ENCODE results near the gene FGFR1OP2.

Gene FGFR1OP2

DNA sequence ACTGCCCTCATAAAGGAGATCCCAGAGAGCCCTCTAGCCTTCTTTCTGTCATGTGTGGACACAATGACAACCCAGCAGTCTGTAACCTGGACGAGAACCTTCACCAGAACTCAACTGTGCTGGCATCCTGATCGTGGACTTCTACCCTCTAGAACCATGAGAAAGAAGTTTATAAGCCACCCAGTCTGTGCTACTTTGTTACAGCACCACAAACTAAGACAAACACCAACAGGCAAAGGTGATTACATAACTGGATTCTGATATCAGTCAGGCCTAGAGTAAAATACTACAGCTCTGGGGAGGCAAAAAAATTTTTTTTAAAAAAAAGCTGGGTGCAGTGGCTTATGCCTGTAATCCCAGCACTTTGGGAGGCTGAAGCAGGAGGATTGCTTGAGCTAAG is 57.4 kb downstream of the FGFR1OP2 start:
- no peak overlapping the region for H4K5ac ChIP-seq (ENCODE audit: low read length)
- no peaks in the 10 kb centered on the region for H3K27me3 ChIP-seq (ENCODE audit: insufficient read depth, low read length, poor library complexity)
- no peaks in the 10 kb centered on the region for H3K79me1 ChIP-seq (ENCODE audit: low read length)
- DNase-seq, result no peak
- no peak overlapping the region for H2AK5ac ChIP-seq (ENCODE audit: low read length)
- no CpG with 5 or more reads among the region's 2 CpGs for WGBS (ENCODE audit: extremely low coverage, insufficient coverage, low lambda C conversion rate)
- no peaks in the 10 kb centered on the region for H3K36me3 ChIP-seq (ENCODE audit: control insufficient read depth, insufficient read depth, low read length)
- H2BK120ac ChIP-seq (ENCODE audit: low read depth, low read length), result no peak overlapping the region
- H3K56ac ChIP-seq (ENCODE audit: low read length), result no peak overlapping the region
- H4K8ac ChIP-seq (ENCODE audit: low read depth, low read length), result no peak overlapping the region
- H2BK5ac ChIP-seq (ENCODE audit: low read length), result no peak overlapping the region
- H3K23ac ChIP-seq (ENCODE audit: low read length), result no peak overlapping the region
- H3K4me3 ChIP-seq (ENCODE audit: low read length), result no peak overlapping the region
- H2BK15ac ChIP-seq (replicated peaks; ENCODE audit: low read depth), result no peak overlapping the region
- no peaks in the 10 kb centered on the region for H3K79me2 ChIP-seq (ENCODE audit: control insufficient read depth, insufficient read depth, low read length)
- no peak overlapping the region for H3K4me2 ChIP-seq (ENCODE audit: low read length)
- no peaks in the 10 kb centered on the region for H3K4me1 ChIP-seq (ENCODE audit: control insufficient read depth, low read depth, low read length)
- H3K9ac ChIP-seq (ENCODE audit: low read length), result no peak overlapping the region
- H3K27ac ChIP-seq (ENCODE audit: low read depth, low read length), result no peak overlapping the region
- H3K4ac ChIP-seq (ENCODE audit: low read depth, low read length), result no peak overlapping the region
- no peak overlapping the region for H3K18ac ChIP-seq (ENCODE audit: low read length)

DNA sequence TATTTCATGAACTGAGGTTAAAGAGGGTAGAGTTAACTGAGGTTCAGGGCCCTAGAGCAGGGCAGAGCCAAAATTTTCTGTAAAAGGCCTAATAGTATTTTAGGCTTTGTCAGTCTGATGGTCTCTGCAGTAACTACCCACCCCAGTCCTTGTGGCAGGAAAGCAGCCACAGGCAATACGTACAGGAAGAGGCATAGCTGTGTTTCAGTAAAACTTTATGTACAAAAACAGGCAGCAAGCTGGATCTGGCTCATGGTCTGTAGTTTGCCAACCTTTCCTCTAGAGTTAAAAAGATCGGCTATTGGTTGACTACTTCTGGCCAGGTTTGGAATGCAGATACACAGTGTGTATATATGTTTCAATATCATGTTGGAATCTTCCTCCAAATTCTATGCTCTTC is 58.7 kb downstream of the FGFR1OP2 start:
- no peaks in the 10 kb centered on the region for H3K36me3 ChIP-seq (ENCODE audit: control insufficient read depth, insufficient read depth, low read length)

DNA sequence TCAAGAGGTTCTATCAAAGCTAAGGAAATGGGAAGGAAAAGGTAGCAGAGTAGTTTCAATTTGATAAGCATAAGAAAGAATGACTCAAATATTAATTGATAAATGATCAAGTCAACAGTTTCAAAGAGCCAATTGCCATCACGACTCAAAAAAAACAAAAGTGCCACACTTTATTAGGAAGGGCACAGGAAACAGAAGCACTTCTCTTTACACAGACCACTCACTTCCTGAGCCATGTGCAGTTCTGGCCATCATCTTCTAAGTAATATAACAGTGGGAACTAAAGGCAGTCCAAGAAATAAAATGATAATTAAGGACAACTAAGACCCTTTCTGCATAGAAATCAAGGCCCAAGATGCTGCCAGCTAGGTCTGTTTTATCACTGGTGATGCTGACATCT is 62.7 kb downstream of the FGFR1OP2 start:
- H3K4ac ChIP-seq (ENCODE audit: low read depth, low read length), result no peak overlapping the region
- no peak overlapping the region for H3K23ac ChIP-seq (ENCODE audit: low read length)
- H2AK5ac ChIP-seq (ENCODE audit: low read length), result no peak overlapping the region
- H3K36me3 ChIP-seq (ENCODE audit: control insufficient read depth, insufficient read depth, low read length), result no peaks in the 10 kb centered on the region
- no peak overlapping the region for H4K5ac ChIP-seq (ENCODE audit: low read length)
- no peak overlapping the region for H3K56ac ChIP-seq (ENCODE audit: low read length)
- no peak overlapping the region for H2BK5ac ChIP-seq (ENCODE audit: low read length)
- no peak overlapping the region for H3K27ac ChIP-seq (ENCODE audit: low read depth, low read length)
- H3K4me2 ChIP-seq (ENCODE audit: low read length), result no peak overlapping the region
- H3K4me3 ChIP-seq (ENCODE audit: low read length), result no peak overlapping the region
- H3K79me1 ChIP-seq (ENCODE audit: low read length), result no peaks in the 10 kb centered on the region
- no peak overlapping the region for H3K18ac ChIP-seq (ENCODE audit: low read length)
- no peaks in the 10 kb centered on the region for H3K4me1 ChIP-seq (ENCODE audit: control insufficient read depth, low read depth, low read length)
- no peak overlapping the region for H2BK120ac ChIP-seq (ENCODE audit: low read depth, low read length)
- no peak overlapping the region for H4K8ac ChIP-seq (ENCODE audit: low read depth, low read length)
- peaks cover 2% of the 10 kb centered on the region for H3K79me2 ChIP-seq (ENCODE audit: control insufficient read depth, insufficient read depth, low read length)
- DNase-seq, result no peak
- no CpG with 5 or more reads among the region's 1 CpG for WGBS (ENCODE audit: extremely low coverage, insufficient coverage, low lambda C conversion rate)
- no peak overlapping the region for H2BK15ac ChIP-seq (replicated peaks; ENCODE audit: low read depth)
- H3K9ac ChIP-seq (ENCODE audit: low read length), result no peak overlapping the region
- H3K27me3 ChIP-seq (ENCODE audit: insufficient read depth, low read length, poor library complexity), result no peaks in the 10 kb centered on the region

More for the DNA sequence above, 58.7 kb downstream of the FGFR1OP2 start:
- Histone ChIP-seq H3K9ac (ENCODE audit: low read length) (no peak overlapping the region), H3K27ac (ENCODE audit: low read depth, low read length) (no peak overlapping the region), H2BK5ac (ENCODE audit: low read length) (no peak overlapping the region), H2BK120ac (ENCODE audit: low read depth, low read length) (no peak overlapping the region), H3K23ac (ENCODE audit: low read length) (no peak overlapping the region), H3K4me2 (ENCODE audit: low read length) (no peak overlapping the region), H3K4me3 (ENCODE audit: low read length) (no peak overlapping the region), H3K4me1 (ENCODE audit: control insufficient read depth, low read depth, low read length) (no peaks in the 10 kb centered on the region), H3K79me1 (ENCODE audit: low read length) (no peaks in the 10 kb centered on the region), H4K8ac (ENCODE audit: low read depth, low read length) (no peak overlapping the region), H2BK15ac (replicated peaks; ENCODE audit: low read depth) (no peak overlapping the region), H3K4ac (ENCODE audit: low read depth, low read length) (no peak overlapping the region), H4K5ac (ENCODE audit: low read length) (no peak overlapping the region), H3K27me3 (ENCODE audit: insufficient read depth, low read length, poor library complexity) (no peaks in the 10 kb centered on the region), H3K79me2 (ENCODE audit: control insufficient read depth, insufficient read depth, low read length) (no peaks in the 10 kb centered on the region), H3K18ac (ENCODE audit: low read length) (no peak overlapping the region), H3K56ac (ENCODE audit: low read length) (no peak overlapping the region), H2AK5ac (ENCODE audit: low read length) (no peak overlapping the region)
- no peak for DNase-seq
- WGBS (ENCODE audit: extremely low coverage, insufficient coverage, low lambda C conversion rate), result no CpG with 5 or more reads among the region's 2 CpGs

DNA sequence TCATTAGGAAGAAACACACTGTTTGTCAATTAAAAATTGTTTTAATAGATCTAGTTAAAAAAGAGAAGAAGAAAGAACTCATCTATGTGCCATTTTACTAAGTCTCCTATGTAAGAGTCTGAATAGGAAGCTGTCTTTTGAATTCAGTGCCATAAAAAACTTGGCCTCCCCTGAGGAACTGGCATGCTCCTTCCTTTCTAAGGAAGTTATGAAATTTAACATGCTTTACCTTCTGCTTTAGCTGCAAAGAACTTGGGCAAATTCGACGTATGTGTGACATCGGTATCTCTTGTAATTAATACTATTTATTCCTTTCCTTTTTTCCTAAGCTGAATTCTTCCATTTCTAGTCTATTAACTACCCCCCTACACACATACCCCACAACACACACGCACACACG is 63.4 kb downstream of the FGFR1OP2 start:
- H2BK15ac ChIP-seq (replicated peaks; ENCODE audit: low read depth), result no peak overlapping the region
- H3K36me3 ChIP-seq (ENCODE audit: control insufficient read depth, insufficient read depth, low read length), result no peaks in the 10 kb centered on the region
- H2AK5ac ChIP-seq (ENCODE audit: low read length), result no peak overlapping the region
- H3K9ac ChIP-seq (ENCODE audit: low read length), result no peak overlapping the region
- no peaks in the 10 kb centered on the region for H3K79me1 ChIP-seq (ENCODE audit: low read length)
- H3K56ac ChIP-seq (ENCODE audit: low read length), result no peak overlapping the region
- H3K4me1 ChIP-seq (ENCODE audit: control insufficient read depth, low read depth, low read length), result no peaks in the 10 kb centered on the region
- no peak overlapping the region for H4K8ac ChIP-seq (ENCODE audit: low read depth, low read length)
- WGBS (ENCODE audit: extremely low coverage, insufficient coverage, low lambda C conversion rate), result 100% methylated on average over 2 of the region's 5 CpGs
- no peak overlapping the region for H3K18ac ChIP-seq (ENCODE audit: low read length)
- peaks cover 2% of the 10 kb centered on the region for H3K79me2 ChIP-seq (ENCODE audit: control insufficient read depth, insufficient read depth, low read length)
- H3K23ac ChIP-seq (ENCODE audit: low read length), result no peak overlapping the region
- H3K27me3 ChIP-seq (ENCODE audit: insufficient read depth, low read length, poor library complexity), result no peaks in the 10 kb centered on the region
- no peak overlapping the region for H2BK5ac ChIP-seq (ENCODE audit: low read length)
- H3K4me2 ChIP-seq (ENCODE audit: low read length), result no peak overlapping the region
- H3K4me3 ChIP-seq (ENCODE audit: low read length), result no peak overlapping the region
- no peak overlapping the region for H4K5ac ChIP-seq (ENCODE audit: low read length)
- no peak for DNase-seq
- no peak overlapping the region for H2BK120ac ChIP-seq (ENCODE audit: low read depth, low read length)
- H3K27ac ChIP-seq (ENCODE audit: low read depth, low read length), result no peak overlapping the region
- H3K4ac ChIP-seq (ENCODE audit: low read depth, low read length), result no peak overlapping the region

DNA sequence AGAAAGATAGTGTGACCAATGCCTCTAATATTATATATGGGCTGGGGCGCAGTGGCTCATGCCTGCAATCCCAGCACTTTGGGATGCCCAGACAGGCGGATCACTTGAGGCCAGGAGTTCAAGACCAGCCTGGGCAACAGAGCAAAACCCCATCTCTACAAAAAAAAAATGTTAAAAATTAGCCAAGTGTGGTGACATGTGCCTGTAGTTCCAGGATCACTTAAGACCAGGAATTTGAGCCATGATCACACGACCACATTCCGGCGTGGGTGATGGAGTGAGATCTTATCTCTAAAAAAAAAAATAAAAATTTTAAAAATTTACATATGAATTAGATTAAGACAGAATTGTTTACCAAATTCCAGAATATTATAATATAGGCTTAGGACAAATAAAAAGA is 63.9 kb downstream of the FGFR1OP2 start:
- DNase-seq, result no peak
- no peak overlapping the region for H2AK5ac ChIP-seq (ENCODE audit: low read length)
- WGBS (ENCODE audit: extremely low coverage, insufficient coverage, low lambda C conversion rate), result no CpG with 5 or more reads among the region's 5 CpGs
- H4K5ac ChIP-seq (ENCODE audit: low read length), result no peak overlapping the region
- H3K36me3 ChIP-seq (ENCODE audit: control insufficient read depth, insufficient read depth, low read length), result no peaks in the 10 kb centered on the region
- peaks cover 2% of the 10 kb centered on the region for H3K79me2 ChIP-seq (ENCODE audit: control insufficient read depth, insufficient read depth, low read length)
- no peak overlapping the region for H3K56ac ChIP-seq (ENCODE audit: low read length)
- no peak overlapping the region for H4K8ac ChIP-seq (ENCODE audit: low read depth, low read length)
- H3K9ac ChIP-seq (ENCODE audit: low read length), result no peak overlapping the region
- H3K4me3 ChIP-seq (ENCODE audit: low read length), result no peak overlapping the region
- H3K18ac ChIP-seq (ENCODE audit: low read length), result no peak overlapping the region
- no peaks in the 10 kb centered on the region for H3K4me1 ChIP-seq (ENCODE audit: control insufficient read depth, low read depth, low read length)
- H3K23ac ChIP-seq (ENCODE audit: low read length), result no peak overlapping the region
- H3K27ac ChIP-seq (ENCODE audit: low read depth, low read length), result no peak overlapping the region
- H3K79me1 ChIP-seq (ENCODE audit: low read length), result no peaks in the 10 kb centered on the region
- no peak overlapping the region for H3K4ac ChIP-seq (ENCODE audit: low read depth, low read length)
- no peak overlapping the region for H3K4me2 ChIP-seq (ENCODE audit: low read length)
- H2BK15ac ChIP-seq (replicated peaks; ENCODE audit: low read depth), result no peak overlapping the region
- no peaks in the 10 kb centered on the region for H3K27me3 ChIP-seq (ENCODE audit: insufficient read depth, low read length, poor library complexity)
- H2BK120ac ChIP-seq (ENCODE audit: low read depth, low read length), result no peak overlapping the region
- H2BK5ac ChIP-seq (ENCODE audit: low read length), result no peak overlapping the region

Data from mesendoderm (in vitro differentiated cells).